Esophagus squamous epithelium (tissue), 4 donors: ENCODE measurements around the gene C1orf174.

Experiments used
- CTCF ChIP-seq, 6 experiments: fragments of 450-650 bp in 4 of 6; fragments of 200-600 bp in 2 of 6; sonication (generic) in 2 of 6; IDR thresholded peaks; one replicate each; pipeline ENCODE4 v1.5.1; 2016 to 2019; ENCODE audit warnings: antibody characterized with exemption in 6 of 6, mild to moderate bottlenecking in 4 of 6, moderate library complexity in 4 of 6
- POLR2A ChIP-seq, 4 donors: fragments of 450-650 bp; IDR thresholded peaks; one replicate each; pipeline ENCODE4 v1.6.1; 2017; ENCODE audit warnings: antibody characterized with exemption in 4 of 4, mild to moderate bottlenecking in 4 of 4, moderate library complexity in 3 of 4

- TF ChIP-seq POLR2A (IDR thresholded peaks at IDR 0.05) (no peak), CTCF (IDR thresholded peaks at IDR 0.05) (no peak)
These were observed 11.8 kb downstream of the C1orf174 start for GRCh38 chr1:3888301-3888700.
